Activated T-cell treated with anti-CD3 and anti-CD28 coated beads, Interleukin-2, amount 50 U/mL, for 24 hours (primary cell): Measurements from ENCODE around the gene ZDHHC11.
"Not testable (repeated sequence)": the region's sequence is repeated elsewhere in the genome, so short reads cannot be mapped to it uniquely, and the experiment has no call there.

ENCODE experiments used
- DNase-seq: peaks from one replicate; pipeline ENCODE4 v3.0.0-alpha.2; 2020
- H3K27ac Mint-ChIP-seq: 2 replicates; pipeline ENCODE4 v1.8.0; 2020; ENCODE audit warnings: mild to moderate bottlenecking, mixed read lengths
- H3K27me3 Mint-ChIP-seq: 2 replicates; pipeline ENCODE4 v1.8.0; 2020; ENCODE audit warnings: mixed read lengths
- H3K36me3 Mint-ChIP-seq: 2 replicates; pipeline ENCODE4 v1.8.0; 2020; ENCODE audit warnings: low read depth, mixed read lengths
- H3K4me1 Mint-ChIP-seq: 2 replicates; pipeline ENCODE4 v1.8.0; 2020; ENCODE audit warnings: low read depth, mixed read lengths
- H3K4me3 Mint-ChIP-seq: 2 replicates; pipeline ENCODE4 v1.8.0; 2020; ENCODE audit warnings: mild to moderate bottlenecking, moderate library complexity, mixed read lengths
- H3K9me3 Mint-ChIP-seq: 2 replicates; pipeline ENCODE4 v1.8.0; 2020; ENCODE audit warnings: mixed read lengths

Gene ZDHHC11

DNA sequence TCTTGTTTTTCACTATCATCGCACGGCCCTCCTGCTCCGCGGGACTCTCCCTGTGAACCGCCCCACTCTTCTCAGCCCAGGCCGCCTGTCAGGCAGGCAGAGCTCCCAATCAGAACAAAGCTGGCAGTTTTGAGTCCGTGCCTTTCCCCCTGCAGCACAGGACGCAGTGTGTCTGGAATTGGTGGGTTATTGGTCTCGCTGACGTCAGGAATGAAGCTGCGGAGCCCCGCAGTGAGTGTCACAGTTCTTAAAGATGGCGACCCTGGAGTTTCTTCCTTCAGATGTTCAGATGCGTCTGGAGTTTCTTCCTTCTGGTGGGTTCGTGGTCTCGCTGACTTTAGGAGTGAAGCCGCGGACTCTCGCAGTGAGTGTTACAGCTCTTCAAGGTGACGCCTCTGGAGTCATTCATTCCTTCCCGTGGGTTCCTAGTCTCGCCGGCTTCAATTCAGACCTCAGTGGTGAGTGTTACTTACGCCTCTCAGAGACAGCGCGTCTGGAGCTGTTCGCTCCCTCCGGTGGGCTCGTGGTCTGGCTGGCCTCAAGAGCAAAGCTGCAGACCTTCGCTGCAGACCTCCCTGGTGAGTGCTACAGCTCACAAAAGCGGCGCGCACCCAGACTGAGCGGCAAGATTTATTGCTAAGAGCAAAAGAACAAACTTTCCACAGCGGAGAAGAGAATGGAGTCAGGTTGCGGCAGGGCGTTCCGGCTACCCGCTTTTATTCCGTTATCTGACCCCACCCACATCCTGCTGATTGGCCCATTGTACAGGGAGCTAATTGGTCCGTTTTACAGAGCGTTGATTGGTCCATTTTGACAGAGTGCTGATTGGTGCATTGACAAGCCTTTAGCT is 73.7 kb downstream of the ZDHHC11 start:
- Mint-ChIP-seq H3K4me1 (no peaks in the 10 kb centered on the region), H3K27me3 (no peaks in the 10 kb centered on the region), H3K4me3 (no peak overlapping the region), H3K36me3 (no peaks in the 10 kb centered on the region), H3K27ac (no peak overlapping the region), H3K9me3 (no peaks in the 10 kb centered on the region)
- DNase-seq, result no peak

DNA sequence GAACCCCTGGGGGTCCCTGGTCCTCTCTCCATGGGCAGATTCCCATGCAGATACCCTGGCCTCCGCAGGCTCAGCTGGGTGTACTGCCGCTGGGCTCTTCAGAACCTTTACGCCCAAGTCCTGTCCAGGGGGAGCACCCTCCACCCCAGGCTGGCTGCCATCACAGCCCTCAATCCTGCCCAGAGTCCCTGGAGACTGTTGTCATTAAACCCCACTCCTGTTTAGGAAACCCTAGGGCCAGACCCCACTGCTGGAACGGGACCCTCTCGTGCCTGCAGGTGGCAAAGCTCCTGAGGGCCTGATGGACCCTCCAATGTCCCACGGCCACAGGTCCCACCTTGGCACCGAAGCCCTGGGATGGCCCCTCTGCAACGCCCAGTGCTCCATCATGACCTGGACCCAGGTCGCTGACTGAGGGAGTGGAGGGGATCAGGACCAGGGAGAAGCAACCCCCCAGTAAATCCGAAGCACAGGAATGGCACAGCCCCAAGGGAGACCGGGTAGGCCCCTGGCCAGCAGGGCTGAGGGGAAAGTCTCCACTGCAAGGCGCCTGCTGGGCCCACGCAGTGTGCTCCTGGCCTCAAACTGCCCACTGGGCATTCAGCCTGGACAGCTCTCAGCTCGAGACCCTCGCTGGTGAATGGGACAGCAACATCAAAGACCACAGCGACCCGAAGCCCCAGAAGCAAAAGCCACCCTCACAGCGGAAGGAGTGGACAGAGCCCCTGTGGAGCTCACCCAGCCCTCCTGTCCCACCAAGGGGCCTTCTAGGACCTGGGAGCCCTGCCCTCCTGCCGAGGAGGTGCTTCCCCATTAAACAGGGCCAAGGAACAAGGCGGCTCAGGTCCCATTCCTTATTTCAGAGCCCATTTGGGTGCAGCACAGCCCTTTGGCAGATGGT is 74.6 kb downstream of the ZDHHC11 start:
- Mint-ChIP-seq H3K4me1 (no peaks in the 10 kb centered on the region), H3K27me3 (no peaks in the 10 kb centered on the region), H3K36me3 (no peaks in the 10 kb centered on the region), H3K27ac (no peak overlapping the region), H3K4me3 (no peak overlapping the region), H3K9me3 (no peaks in the 10 kb centered on the region)
- peak; percentile 30 for DNase-seq

DNA sequence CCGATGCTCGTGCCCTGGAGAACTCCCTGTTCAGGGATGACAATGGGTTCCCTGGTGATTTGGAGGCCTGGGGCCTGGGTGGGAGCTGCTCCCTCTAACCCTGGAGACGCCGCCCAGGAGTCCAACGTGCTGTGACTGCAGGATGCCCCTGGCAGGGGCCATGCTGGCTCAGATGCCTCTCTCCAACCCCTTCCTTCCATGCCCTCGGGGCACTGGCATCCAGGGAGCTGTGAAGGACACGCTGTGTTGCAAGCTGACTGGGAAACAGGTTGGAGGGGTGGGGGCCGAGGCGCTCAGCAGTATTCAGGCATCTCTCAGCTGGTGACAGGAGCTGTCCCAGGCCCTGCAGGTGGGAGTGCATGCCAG is 75.2 kb downstream of the ZDHHC11 start:
- not testable (repeated sequence) for H3K9me3 Mint-ChIP-seq, H3K4me3 Mint-ChIP-seq, H3K27me3 Mint-ChIP-seq, H3K4me1 Mint-ChIP-seq, H3K36me3 Mint-ChIP-seq, H3K27ac Mint-ChIP-seq
- DNase-seq, result peak; percentile 26

DNA sequence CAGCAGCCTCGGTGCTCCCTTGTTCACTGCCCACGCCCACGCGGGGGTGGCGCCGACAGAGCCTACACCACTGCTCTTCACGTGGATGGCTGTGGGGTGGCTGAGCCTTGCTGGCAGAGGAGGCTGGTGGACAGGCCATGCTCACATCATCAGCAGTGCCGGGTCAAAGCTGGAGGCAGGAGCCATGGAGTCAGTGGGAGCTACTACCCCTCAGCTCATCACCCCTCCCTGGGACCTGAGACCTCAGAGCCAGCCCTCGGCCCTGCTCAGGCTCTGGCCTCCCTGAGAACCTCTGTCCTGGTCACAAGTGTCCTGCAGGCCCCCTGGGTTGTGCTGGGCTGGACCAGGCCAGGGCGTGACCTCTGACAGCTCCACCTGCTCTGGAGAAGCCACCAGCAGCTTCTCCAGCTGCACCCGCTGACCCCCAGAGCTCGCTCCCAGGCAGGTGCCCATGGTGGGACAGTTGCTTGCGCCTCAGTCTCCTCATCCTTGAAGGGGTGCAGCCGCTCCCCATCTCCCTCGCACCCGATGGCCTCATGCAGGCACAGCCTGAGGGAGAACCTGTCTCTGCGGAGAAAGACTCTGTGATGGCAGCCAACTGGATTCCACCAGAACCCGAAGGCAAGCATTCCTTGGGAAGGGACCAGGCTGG is 75.8 kb downstream of the ZDHHC11 start:
- H3K4me3 Mint-ChIP-seq, H3K4me1 Mint-ChIP-seq, H3K9me3 Mint-ChIP-seq, H3K36me3 Mint-ChIP-seq, H3K27ac Mint-ChIP-seq, H3K27me3 Mint-ChIP-seq: not testable (repeated sequence)
- DNase-seq, result peak; percentile 30

DNA sequence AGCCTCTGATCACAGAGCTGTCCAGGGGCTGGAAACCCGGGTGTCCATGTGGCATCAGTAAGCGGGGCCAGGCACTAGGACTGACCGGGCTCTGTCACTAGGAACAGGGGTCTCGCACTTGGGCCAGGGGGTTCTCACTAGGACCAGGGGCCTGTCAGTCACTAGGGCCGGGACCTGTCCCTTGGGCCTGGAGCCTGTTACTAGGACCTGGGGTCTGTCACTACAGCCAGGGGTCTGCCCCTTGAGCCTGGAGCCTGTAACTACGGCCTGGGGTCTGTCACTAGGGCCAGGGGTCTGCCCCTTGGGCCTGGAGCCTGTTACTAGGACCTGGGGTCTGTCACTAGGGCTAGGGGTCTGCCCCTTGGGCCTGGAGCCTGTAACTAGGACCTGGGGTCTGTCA is 76.5 kb downstream of the ZDHHC11 start:
- not testable (repeated sequence) for H3K27me3 Mint-ChIP-seq, H3K27ac Mint-ChIP-seq, H3K9me3 Mint-ChIP-seq, H3K4me1 Mint-ChIP-seq, H3K4me3 Mint-ChIP-seq, H3K36me3 Mint-ChIP-seq
- peak; percentile 28 for DNase-seq

DNA sequence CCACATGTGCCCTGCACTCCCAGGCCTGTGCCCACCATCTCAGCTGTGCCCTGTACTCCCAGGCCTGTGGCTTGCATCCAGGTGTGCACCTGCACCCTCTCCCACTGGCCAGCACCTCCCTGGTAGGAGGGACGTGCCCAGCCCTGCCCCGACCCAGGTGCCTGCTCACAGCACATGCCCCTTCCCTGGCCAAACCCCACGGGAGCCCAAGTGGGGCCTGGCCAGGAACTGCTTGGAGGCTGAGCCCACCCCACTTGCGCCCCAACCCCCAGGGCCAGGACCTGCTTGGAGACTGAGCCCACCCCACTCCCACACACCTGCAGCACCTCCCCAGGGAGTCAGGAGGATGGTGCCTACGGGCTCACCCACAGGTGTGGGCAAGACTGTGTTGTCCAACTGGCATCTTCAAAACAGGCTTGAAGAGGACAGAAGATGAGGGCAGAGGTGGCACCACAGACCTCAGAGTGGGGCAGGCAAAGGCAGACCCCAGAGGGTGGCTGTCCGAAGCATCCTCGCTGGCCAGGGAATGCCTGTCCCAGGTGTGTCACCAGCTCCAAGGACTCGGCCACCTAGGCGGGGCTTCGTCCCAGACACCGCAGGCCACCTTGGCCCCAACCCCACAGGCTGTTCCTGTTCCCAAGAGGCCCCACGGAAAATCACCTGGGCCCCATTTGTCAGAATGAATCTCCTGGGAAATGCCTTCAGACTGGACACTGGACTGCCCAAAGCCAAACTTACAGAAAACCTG is 77.1 kb downstream of the ZDHHC11 start:
- Mint-ChIP-seq H3K9me3 (no peaks in the 10 kb centered on the region), H3K4me1 (no peaks in the 10 kb centered on the region), H3K36me3 (no peaks in the 10 kb centered on the region), H3K27me3 (no peaks in the 10 kb centered on the region), H3K4me3 (no peak overlapping the region), H3K27ac (no peak overlapping the region)
- DNase-seq, result peak; percentile 29

DNA sequence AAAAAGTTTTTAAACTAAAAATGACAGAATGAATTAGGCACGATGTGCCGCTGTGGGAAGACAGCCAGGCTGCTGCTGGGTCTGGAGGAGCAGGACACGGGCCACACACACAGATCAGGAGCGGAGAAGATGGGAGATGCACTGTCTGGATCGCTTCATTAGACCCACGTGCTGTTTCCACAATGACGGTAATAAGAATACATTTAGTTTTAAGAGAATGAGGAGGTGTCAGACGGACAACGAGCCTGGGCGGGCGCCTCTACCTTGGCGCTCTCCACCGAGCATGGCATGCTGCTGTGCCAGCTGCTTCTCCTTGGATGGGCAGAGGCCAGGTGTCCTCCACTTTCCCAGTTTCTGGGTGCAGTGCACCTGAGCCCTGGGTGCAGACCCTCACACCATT is 77.9 kb downstream of the ZDHHC11 start:
- not testable (repeated sequence) for H3K27me3 Mint-ChIP-seq, H3K4me1 Mint-ChIP-seq, H3K27ac Mint-ChIP-seq, H3K9me3 Mint-ChIP-seq, H3K4me3 Mint-ChIP-seq, H3K36me3 Mint-ChIP-seq
- DNase-seq, result peak; percentile 21

DNA sequence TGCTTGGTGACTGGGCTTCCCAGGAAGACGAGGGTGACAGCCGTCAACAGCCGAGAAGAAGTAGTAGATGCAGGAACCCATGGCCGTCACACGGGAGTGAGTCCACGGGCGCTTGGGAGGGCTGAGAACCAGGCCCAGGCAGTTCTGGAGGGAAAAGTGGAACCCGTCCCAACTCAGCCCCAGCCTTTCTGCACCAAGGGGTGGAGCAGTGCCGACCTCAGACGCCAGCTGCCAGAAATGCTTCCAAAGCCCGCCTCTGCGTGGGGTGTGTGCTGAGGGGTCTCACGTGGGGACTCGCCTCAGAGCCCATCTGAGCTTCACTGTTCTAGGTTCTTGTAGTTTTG is 78.3 kb downstream of the ZDHHC11 start:
- H3K9me3 Mint-ChIP-seq, H3K4me1 Mint-ChIP-seq, H3K4me3 Mint-ChIP-seq, H3K27ac Mint-ChIP-seq, DNase-seq, H3K27me3 Mint-ChIP-seq, H3K36me3 Mint-ChIP-seq: not testable (repeated sequence)

DNA sequence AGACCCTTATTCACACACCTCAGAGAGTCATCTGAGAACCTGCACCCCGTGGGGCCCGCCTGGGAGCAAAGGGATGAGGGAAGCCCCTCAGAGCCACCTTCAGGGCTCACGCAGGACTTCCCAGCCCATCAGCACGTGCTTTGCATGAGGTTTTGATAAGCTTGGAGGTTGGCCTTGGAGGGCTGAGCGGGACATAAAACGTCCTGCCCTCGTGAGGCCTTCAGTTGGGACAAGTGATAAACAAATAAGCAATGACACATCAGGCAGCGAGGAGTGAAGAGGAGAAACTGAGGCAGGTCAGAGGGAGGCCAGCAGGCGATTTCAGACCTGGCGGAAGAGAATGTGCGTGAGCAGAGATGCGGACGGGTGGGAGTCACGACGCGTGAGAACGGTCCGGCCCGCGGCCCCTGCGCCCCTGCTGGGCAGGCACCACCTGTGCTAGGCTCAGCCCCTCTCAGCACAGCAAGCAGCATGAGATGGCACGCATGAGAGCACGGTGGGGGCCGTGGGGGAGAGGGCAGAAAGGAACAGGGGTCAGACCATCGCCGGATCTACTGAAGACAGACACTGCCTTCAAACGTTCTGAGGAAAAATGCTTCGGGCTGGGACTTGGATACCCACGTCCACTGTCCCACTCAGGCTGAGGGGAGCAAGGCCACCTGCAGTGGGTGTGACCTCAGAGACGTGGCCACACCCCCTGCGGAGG is 78.8 kb downstream of the ZDHHC11 start:
- H3K4me1 Mint-ChIP-seq, H3K9me3 Mint-ChIP-seq, H3K27me3 Mint-ChIP-seq, DNase-seq, H3K27ac Mint-ChIP-seq, H3K36me3 Mint-ChIP-seq, H3K4me3 Mint-ChIP-seq: not testable (repeated sequence)

DNA sequence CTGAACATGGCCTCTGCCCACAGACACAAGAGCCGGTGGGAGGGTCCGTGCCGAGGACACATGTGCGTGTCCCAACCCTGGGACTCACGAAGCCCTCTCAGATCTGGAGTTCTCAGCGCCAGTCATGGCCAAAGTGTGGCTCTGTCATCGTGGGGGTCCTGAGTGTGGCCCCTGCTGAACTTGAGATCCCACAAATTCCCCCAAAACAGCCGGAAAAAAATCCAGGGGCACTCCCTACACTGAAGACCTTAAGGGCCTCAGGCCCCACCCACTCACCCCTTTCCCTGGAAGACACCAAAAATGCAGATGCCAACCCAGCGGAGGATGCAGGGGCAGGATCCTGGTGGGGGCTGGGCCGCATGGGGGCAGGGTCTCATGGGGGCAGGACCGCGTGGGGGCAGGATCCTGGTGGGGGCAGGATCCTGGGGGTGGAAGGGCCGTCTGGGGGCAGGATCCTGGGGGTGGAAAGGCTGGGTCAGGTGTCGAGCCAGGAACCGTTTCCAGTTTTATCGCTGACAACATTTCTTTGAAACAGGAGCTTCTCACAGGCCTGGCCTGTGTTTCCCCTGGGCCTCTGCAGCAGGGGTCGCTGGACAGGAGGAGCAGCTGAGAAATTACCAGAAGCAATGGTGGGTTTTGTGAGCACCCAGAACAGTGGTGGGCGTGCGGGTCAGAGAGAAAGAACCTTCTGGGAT is 79.6 kb downstream of the ZDHHC11 start:
- peak; percentile 21 for DNase-seq
- not testable (repeated sequence) for H3K27ac Mint-ChIP-seq, H3K27me3 Mint-ChIP-seq, H3K4me1 Mint-ChIP-seq, H3K9me3 Mint-ChIP-seq, H3K36me3 Mint-ChIP-seq, H3K4me3 Mint-ChIP-seq

DNA sequence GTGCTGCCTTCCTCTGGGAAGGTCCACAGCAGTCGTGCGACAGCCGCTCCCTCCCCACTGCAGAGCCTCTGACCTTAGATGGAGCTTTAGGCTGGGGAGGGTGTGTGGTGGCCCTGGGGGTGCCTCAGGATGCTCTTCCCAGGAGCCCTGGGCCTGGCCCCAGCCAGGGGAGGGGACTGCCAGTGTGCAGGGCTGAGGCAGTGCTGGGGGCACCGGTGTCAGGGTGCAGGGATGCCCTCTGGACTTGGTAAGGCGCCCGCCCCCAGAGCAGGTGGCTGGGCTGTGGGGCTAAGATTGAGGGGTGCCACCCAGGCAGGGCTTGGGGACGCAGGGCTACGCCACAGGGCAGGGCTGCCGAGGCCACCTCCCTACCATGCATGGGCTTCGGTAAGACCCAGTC is 80.2 kb downstream of the ZDHHC11 start:
- DNase-seq, result peak; percentile 25
- not testable (repeated sequence) for H3K36me3 Mint-ChIP-seq, H3K4me3 Mint-ChIP-seq, H3K4me1 Mint-ChIP-seq, H3K9me3 Mint-ChIP-seq, H3K27ac Mint-ChIP-seq, H3K27me3 Mint-ChIP-seq

DNA sequence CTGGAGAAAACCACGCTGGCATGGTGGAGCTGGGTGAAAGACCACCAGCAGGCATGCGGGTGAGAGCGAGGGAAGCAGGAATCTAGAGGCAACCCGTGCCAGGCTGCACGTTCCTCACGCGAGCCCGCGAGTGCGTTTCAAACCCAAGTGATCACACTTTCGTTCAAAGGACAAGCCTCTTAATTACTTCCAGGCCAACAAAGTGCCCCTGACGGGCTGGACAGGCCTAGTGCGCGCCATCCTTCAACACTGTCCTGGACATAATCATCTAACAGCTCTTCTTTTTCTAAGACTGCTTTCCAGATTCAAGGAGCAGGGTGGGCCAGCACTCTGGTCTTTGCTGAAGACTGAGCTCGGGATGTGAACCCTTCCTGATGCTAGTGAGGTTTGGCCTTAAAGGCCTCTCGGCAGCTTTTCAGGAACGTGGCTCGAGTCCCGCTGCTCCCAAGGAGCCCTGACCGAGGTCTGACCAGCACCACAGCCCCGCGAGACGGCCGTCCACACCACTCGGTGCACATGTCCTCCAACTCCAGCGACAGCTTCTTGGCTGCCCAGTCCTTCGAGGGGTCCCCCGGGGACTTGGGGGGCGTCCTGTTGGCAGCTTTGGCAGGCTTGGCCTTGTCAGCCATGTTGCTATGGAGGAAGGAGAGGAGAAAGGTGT is 81.2 kb downstream of the ZDHHC11 start:
- DNase-seq, result peak; percentile 26
- not testable (repeated sequence) for H3K9me3 Mint-ChIP-seq, H3K4me1 Mint-ChIP-seq, H3K27me3 Mint-ChIP-seq, H3K27ac Mint-ChIP-seq, H3K4me3 Mint-ChIP-seq, H3K36me3 Mint-ChIP-seq

DNA sequence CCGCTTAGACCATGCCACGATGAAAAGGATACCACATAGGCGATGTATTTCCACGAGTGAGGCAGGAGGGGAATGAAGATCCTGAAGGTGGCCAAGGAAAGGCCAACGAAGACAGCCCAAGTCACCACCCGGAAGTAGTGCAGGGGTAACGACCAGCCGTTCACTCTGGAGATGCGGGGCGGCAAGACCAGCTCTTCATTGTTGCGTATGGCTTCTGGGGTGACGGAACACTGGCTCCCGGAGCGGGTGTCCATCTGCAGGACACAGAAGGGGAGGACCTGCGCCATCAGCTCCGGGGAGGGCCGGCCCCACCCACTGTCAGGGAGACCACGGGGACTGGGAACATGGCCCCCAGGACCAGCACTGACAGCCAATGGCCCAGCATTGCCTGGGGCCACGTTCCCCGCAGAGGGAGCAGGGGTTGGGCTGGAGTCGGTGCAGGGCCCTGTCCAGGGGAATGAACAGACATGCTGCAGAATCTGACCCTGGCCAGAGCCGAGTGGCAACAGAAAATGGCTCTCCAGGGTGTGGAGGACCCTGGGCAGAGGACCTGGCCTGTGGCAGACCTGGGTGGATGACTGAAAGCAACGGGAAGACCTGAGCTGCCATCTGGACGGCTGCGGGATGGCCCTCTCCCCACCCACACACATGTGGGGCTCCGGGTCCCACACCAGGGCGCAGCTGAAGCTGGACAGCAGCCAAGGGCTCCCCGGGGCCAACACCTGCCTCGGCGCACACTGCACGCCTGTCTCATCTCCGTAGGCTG is 83.9 kb downstream of the ZDHHC11 start:
- H3K27me3 Mint-ChIP-seq, result no peaks in the 10 kb centered on the region
- H3K9me3 Mint-ChIP-seq, result no peaks in the 10 kb centered on the region
- H3K4me3 Mint-ChIP-seq, result no peak overlapping the region
- H3K27ac Mint-ChIP-seq, result no peak overlapping the region
- no peaks in the 10 kb centered on the region for H3K36me3 Mint-ChIP-seq
- peak; percentile 27 for DNase-seq
- H3K4me1 Mint-ChIP-seq, result no peaks in the 10 kb centered on the region
